LNCAP (cell line): ENCODE measurements around the gene LINGO1.

Source experiments
- CTCF ChIP-seq: fragments of 450-650 bp; IDR thresholded peaks from 2 replicates; pipeline ENCODE4 v1.5.1; 2017; ENCODE audit warnings: mild to moderate bottlenecking

LINGO1 gene

DNA sequence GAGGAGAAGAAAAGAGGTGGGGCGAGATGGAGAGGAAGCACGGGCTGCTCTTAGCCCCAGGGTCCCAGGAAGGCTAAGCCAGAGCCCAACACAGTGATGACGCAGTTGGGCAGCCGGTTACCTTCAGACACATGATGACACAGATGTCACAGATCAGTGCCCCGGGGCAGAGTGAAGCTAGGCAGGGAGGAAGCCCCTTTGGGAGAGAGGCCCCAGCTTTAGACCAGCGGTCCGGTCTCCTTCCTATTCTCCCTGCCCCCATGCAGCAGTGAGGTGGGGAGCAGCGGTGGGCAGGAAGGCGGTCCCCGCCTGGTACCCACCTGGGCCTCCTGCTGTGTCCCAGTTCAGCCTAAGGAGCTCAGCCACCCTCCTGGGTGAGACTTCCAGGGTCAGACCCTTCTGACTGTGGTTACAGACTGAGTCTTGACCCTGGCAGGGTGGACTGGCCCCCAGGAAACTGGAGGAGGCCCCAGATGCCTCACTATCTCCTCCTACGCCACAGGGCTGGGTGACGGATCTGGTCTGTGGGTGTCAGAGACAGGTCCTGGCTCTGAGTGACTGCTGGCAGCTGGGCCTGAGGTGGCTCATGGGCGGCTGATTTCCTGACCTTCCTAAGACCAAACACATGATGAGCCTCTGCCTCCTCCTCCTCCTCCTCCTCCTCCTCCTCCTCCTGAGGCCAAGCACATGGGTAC is 38.8 kb upstream of the LINGO1 start:
- no peak for TF ChIP-seq CTCF

DNA sequence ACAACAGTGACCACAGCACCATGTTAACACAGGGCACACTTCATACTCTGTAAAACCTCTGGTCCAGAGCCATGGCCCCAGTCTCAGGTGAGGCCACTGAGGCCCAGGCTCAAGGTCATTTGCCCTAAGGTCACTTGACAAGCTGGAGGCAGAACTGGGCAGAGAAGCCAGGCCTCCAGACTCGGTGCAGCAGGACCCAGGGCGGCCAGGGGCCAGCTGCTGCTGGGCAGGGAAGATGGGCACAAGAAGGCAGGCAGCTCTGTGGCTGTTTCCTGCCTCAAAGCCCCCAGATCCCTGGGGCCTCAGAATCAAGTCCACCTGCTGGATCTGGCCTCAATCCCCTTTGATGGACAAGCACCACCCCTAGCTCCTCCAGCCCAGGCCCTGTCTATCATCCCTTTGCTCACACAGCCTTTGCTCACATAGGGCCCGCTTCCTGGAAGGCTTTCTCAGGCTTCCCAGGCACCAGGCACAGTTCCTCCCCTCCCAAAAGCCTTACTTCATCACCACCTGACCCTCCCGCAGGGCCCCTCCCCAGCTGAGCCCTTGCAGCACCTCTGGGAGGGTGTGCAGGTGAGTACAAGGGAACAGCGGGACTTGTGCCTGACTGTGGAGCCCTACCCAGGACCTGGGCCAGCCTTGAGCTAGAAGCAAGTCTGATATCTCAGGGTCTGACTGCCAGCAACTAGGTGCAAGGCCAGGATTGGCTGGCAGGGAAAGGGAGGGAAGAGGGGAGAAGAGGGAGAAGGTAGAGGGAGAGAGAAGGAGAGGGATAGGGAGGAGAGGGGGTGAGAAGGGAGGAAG is 38.0 kb upstream of the LINGO1 start:
- TF ChIP-seq CTCF: no peak

DNA sequence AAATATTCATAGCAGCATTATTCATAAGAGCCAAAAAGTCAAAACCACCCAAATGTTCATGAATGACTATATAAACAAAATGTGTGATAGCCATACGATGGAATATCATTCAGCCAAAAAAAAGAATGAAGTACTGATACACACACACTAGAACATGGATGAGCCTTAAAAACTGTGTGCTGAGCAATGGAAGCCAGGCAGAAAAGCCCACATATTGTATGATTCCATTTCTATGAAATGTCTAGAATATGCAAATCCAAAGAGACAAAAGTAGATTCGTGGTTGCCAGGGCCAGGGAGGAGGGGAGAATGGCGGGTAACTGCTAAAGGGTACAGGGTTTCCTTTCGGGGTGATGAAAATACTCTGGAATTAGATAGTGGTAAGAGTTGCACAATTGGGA is 37.2 kb upstream of the LINGO1 start:
- no peak for TF ChIP-seq CTCF

DNA sequence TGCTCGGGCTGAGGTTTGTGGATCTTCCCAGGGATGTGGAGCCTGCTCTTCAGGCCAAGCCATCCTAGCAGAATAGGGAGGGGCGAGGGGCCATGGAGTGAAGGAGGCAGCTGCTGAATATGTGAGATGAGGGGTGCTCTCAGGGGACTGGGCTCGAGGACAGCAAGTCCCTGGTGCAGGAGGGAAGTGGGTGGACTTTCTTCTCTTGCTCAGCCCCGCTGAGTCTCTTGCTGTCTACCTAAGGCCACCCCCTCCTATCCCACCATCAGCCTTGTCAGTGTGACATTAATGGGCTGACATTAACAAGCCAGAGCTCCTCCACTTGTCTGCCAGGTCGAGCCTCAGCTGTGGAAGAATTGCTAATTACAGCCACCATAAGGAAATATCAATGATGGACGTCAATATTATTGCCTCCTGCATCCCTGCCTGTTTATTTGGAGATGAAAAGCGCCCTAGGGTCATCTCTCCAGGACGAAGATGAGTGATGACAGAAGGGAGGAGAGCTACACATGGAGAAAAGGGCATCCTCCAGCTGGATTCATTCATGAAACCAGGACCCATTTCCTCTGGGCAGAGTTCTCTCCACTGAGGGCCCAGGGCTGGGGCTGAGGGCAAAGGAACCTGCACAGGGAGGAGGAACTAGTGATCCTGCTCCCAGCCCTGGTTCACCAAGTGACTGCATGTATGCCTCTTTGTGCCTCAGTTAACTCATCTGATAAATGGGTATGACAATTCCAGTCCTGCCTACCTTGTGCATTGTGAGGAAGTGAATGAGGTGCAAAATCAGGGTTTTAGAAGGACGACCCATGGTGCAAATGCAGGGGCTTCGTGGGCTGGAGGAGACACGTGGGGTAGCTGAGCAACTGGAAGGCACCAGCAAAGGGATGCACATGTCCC is 34.9 kb upstream of the LINGO1 start:
- no peak for TF ChIP-seq CTCF

DNA sequence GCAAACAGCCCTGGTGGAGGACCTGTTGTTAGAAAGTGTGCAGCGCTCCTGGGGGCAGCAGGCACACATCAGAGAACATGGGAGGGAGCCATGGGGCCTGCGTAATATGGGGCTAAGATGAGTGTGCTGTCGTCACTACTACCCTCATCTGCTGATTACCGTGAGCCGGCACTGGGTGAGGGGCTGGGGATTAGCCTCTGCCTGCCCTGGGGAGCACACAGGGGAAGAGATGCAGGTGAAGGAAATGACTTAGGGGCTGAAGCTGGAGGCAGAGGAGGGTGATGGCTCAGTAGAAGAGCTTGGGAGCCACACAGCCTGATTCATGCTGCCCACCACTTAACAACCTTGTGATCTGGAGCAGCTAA is 33.6 kb upstream of the LINGO1 start:
- no peak for TF ChIP-seq CTCF

DNA sequence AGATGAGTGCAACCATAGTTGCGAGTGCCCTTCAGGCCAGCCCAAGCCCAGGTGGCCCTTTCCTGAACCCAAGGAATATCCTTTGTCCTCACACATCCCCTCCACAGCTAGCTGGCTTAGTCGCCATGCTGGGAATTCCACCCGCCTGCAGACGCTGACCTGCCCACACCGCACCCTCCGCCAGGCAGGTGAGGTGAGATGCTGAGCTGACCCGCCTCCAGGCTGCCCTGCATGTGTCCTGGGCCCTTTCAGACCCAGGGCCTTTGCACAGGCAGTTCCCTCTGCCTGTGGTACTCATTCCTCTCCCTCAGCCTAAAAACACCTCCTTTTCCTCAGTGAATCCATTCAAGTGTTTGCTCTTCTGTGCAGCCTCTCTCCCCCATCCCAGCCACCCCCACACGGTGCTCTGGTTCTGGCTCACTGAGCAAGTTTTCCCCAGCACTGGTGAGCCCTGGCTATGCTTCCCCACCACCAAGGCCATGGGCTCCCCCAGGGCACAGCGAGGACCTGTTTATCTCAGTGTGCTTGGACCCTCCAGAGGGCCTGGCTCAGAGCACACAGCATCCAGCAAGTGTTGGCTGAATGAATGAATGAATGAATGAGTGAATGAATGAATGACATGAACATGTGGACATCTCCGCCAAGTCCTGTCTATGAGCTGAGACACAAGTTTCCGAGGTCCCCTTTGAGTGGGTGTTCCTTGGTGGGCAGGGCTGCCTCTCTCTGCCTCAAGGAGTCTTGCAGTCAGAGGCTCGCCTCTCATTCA is 33.0 kb upstream of the LINGO1 start:
- no peak for TF ChIP-seq CTCF

DNA sequence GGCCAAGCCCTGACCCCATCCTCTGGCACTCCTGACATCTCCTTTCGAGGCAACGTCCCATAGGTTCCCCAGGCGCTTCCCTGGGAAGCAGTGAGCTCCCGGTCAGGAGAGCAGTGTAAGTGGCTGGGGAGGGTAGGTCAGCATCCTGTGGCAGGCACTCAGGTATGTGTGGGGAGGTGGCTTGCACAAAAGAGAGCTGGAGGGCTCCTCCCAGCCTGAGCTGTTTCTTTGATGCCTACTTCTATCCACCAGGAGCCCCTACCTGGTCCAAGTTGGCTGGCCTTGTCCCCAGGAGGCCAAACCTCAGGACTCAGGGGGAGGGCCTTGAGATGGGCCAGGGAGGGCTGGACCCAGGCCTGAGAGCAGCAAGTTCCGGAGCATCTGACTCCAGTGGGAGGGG is 31.7 kb upstream of the LINGO1 start:
- TF ChIP-seq CTCF: no peak
